GM20000 (cell line): Measurements from ENCODE around the gene SPARCL1.
"Not testable (repeated sequence)": the region's sequence is repeated elsewhere in the genome, so short reads cannot be mapped to it uniquely, and the experiment has no call there.

Experiments used
- DNase-seq: peaks from one replicate; pipeline ENCODE4 v3.0.0; 2012; ENCODE audit warnings: low spot score
- TF ChIP-seq, protein P1 (sequence below): IDR thresholded peaks from 2 replicates; pipeline ENCODE4 v1.5.1; 2012; ENCODE audit warnings: mild to moderate bottlenecking, control low read depth; ENCODE audit errors: extremely low read depth, missing control alignments

SPARCL1 gene, protein sequence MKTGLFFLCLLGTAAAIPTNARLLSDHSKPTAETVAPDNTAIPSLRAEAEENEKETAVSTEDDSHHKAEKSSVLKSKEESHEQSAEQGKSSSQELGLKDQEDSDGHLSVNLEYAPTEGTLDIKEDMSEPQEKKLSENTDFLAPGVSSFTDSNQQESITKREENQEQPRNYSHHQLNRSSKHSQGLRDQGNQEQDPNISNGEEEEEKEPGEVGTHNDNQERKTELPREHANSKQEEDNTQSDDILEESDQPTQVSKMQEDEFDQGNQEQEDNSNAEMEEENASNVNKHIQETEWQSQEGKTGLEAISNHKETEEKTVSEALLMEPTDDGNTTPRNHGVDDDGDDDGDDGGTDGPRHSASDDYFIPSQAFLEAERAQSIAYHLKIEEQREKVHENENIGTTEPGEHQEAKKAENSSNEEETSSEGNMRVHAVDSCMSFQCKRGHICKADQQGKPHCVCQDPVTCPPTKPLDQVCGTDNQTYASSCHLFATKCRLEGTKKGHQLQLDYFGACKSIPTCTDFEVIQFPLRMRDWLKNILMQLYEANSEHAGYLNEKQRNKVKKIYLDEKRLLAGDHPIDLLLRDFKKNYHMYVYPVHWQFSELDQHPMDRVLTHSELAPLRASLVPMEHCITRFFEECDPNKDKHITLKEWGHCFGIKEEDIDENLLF

DNA sequence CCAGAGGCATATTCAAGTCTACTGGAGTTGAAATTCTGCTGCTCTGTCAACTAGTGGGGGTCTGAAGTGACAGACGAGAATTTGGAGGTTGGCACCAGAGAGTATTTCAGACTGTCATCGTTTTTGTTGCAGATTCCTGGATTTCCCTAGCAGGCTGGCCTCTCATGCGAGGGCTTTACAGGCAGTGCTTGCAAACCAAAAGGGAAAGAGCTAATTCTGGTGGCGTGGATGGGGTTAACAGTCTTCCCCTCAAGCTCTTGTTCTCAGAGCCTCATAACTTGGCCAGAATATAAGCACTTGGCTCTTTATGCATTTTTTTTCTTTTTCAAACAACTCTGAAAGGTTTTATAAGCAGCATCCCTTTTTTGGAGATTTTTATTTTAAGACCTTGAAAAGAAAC lies at the start of gene SPARCL1:
Gene SPARCL1 (minus strand): TSS at position 190 of the 400 bp plus-strand sequence. CDS start 29,802 bp downstream, outside the sequence.
- no peak for DNase-seq
- TF ChIP-seq, protein P1, sequence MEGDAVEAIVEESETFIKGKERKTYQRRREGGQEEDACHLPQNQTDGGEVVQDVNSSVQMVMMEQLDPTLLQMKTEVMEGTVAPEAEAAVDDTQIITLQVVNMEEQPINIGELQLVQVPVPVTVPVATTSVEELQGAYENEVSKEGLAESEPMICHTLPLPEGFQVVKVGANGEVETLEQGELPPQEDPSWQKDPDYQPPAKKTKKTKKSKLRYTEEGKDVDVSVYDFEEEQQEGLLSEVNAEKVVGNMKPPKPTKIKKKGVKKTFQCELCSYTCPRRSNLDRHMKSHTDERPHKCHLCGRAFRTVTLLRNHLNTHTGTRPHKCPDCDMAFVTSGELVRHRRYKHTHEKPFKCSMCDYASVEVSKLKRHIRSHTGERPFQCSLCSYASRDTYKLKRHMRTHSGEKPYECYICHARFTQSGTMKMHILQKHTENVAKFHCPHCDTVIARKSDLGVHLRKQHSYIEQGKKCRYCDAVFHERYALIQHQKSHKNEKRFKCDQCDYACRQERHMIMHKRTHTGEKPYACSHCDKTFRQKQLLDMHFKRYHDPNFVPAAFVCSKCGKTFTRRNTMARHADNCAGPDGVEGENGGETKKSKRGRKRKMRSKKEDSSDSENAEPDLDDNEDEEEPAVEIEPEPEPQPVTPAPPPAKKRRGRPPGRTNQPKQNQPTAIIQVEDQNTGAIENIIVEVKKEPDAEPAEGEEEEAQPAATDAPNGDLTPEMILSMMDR: no peak

DNA sequence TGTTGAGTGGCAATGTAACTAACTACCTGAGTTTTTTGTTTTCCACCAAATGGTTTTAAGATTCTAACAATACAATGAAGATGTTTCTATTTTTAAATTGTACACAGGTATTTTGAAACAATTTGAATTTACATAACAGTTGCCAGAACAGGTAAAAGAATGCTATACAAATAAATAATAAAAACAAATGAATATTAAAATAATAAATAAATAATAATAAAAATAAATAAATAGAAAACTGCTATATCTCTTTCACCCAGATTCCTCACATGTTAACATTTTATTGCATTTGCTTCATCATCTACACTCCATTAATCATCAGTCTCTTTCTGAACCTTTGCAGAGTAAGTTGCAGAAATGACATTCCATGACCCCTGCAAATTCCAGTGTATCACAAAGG lies 46.8 kb upstream of the SPARCL1 start:
- no peak for DNase-seq
- TF ChIP-seq, protein P1: no peak

DNA sequence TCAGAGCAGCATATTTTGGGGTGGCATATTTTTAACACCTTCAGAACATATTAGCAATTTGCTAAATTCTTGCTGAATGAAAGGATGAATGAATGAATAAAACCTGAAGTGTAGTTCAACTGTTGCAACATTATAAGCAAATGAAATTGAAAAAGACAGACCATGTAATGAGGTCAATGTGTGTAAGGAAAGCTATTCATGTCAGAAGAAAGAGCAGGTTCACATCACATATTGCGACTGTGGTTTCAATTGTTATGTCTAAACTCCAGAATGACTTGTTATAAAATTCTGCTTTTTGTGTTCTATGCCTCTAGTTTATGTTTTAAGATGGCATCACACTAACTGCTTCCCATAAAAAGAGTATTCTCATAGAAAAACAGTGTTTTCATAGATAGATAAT lies 46.2 kb upstream of the SPARCL1 start:
- TF ChIP-seq, protein P1: no peak
- no peak for DNase-seq

DNA sequence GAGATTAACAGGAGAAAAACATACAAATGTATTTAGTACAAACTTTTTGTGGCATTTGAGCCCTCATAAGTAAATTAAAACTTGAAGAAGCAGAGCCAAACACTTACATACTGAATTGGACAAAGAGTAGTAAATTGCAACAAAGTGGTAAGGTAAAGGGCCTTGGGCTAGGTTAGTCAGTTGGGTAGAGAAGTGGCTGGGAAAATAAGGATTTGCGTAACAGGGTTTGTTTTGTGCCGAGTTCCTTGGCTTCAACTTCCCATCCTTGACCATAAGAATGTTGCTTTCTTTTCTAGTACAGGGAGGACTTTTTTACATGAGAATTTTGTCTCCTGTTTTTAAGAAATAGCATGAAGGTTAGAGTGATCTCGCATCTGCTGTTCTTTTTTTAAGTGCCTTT lies 45.8 kb upstream of the SPARCL1 start:
- no peak for DNase-seq
- TF ChIP-seq, protein P1: no peak

DNA sequence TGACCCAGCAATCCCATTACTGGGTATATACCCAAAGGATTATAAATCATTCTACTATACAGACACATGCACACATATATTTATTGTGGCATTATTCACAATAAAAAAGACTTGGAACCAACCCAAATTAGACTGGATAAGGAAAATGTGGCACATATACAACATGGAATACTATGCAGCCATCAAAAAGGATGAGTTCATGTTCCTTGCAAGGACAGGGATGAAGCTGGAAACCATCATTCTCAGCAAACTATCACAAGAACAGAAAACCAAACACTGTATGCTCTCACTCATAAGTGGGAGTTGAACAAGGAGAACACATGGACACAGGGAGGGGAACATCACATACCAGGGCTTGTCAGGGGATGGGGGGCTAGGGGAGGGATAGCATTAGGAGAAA lies 45.2 kb upstream of the SPARCL1 start:
- DNase-seq: not testable (repeated sequence)

DNA sequence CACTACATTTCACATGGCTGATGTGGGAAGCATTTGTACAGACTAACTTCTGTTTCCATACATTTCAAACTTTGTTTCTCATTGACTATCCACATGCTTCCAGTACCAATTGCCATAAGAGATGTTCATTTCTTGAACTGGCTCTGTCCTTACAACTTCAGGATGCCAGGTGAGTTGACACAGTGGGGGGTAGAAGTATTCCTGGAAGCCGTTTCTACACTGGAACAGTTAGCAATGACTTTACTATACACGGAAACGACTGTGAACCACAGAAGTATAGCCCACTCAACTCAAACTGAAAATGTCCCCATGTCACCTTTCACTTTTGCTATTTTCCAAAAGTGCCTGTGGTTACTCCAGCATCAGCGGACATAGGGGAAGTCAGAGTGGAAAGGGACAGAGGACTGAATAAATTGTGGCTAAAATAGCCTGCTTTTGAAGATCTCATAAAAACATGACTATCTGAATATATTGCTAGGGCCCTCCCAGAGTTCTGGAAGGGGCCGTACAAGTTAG lies 41.2 kb upstream of the SPARCL1 start:
- DNase-seq: no peak
- TF ChIP-seq, protein P1: no peak

DNA sequence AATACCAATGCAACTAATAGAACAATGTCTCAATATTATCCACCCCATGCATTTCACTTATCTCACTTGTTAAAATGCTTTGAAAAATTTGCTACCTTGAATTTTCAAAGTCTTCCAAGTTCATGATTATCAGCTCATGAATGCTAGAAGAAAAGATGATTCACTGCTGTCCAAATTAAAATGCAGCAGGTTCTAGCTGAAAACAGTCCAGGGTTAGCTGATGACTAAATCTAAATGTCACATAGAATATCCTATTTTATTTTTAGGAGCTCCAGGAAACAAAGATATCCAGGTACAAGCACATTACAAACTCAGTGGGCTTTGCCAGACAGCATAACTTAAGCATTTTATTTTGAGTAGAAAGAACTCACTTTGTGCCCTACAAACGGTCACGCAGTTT lies 38.0 kb upstream of the SPARCL1 start:
- TF ChIP-seq, protein P1: no peak
- DNase-seq: no peak
